Myocyte (in vitro differentiated cells): ENCODE data around the gene PAX2. TPM values are rescaled to one million over a fixed set of nuclear protein-coding genes. Genes with fewer than 3 reads are reported as not detected.
A peak's percentile ranks its signal among the peaks of the same experiment; 100 is the strongest.

Source experiments
- DNase-seq: peaks from one replicate; pipeline ENCODE4 v3.0.0-alpha.2; 2012; ENCODE audit warnings: low read depth
- total RNA-seq: library from RNA; depleted of rRNA; stranded (reverse); fragments of >200 nt; gene quantifications from 2 replicates; pipeline ENCODE4 v1.2.3, GENCODE V29; 2014

The PAX2 gene
- total RNA-seq, 1 donor from 2014 or later: not detected

- no peak for DNase-seq
Measured at GRCh38 chr10:100873827-100874326, 128.5 kb downstream of the PAX2 start.

- no peak for DNase-seq
Measured at GRCh38 chr10:100874702-100875483, 129.5 kb downstream of the PAX2 start.

GRCh38 chr10:100875484-100876166 is 130.2 kb downstream of the PAX2 start:
- DNase-seq: no peak

- DNase-seq: no peak
Measured at GRCh38 chr10:100876585-100877460, 131.4 kb downstream of the PAX2 start.

- no peak for DNase-seq
Measured at GRCh38 chr10:100877461-100877850, 132.1 kb downstream of the PAX2 start.

GRCh38 chr10:100878291-100878910 is 133.0 kb downstream of the PAX2 start:
- DNase-seq: peak; percentile 87

Other genes starting within 250 kb of the PAX2 start
- gene SEC31B, start 225.7 kb upstream of the PAX2 start, total RNA-seq: 4.9 and 6.9 TPM in 2 replicates
- gene NDUFB8, start 215.7 kb upstream of the PAX2 start, total RNA-seq: 145 and 161 TPM in 2 replicates
- gene HIF1AN, start 209.6 kb upstream of the PAX2 start, total RNA-seq: 20.9 and 23.9 TPM in 2 replicates
- gene SLF2, start 167.4 kb downstream of the PAX2 start, total RNA-seq: 81.5 and 99.4 TPM in 2 replicates
- gene SEMA4G, start 223.9 kb downstream of the PAX2 start, total RNA-seq: 0.72 and 2.5 TPM in 2 replicates
- gene MRPL43, start 241.9 kb downstream of the PAX2 start, total RNA-seq: 65.6 and 70.2 TPM in 2 replicates
- 5.1 and 5.8 TPM in 2 replicates for gene TWNK, start 242.0 kb downstream of the PAX2 start, total RNA-seq